ENCODE results near the gene MRGPRX3. TPM values are rescaled to one million over a fixed set of nuclear protein-coding genes. Genes with fewer than 3 reads are reported as not detected.

Gene MRGPRX3
- total RNA-seq (under 1 TPM in 1 of 7 donors, not detected in 6; 0.15 TPM), polyA plus RNA-seq (not detected)
- long read RNA-seq, donor 1 = 0 reads
- long read RNA-seq, donor 2 = 0 reads
- long read RNA-seq, donor 3 = 0 reads

- Histone ChIP-seq H3K27me3 (no peaks in the 10 kb centered on the region), H3K9me3 (peaks cover 0 to 6% of the 10 kb centered on the region in 2 donors), H3K36me3 (no peaks in the 10 kb centered on the region), H3K4me3 (no peak within 1 kb of the TSS), H3K27ac (no peak within 1 kb of the TSS), H3K4me1 (ENCODE audit: insufficient read depth) (no peaks in the 10 kb centered on the region)
- TF ChIP-seq, protein P1, sequence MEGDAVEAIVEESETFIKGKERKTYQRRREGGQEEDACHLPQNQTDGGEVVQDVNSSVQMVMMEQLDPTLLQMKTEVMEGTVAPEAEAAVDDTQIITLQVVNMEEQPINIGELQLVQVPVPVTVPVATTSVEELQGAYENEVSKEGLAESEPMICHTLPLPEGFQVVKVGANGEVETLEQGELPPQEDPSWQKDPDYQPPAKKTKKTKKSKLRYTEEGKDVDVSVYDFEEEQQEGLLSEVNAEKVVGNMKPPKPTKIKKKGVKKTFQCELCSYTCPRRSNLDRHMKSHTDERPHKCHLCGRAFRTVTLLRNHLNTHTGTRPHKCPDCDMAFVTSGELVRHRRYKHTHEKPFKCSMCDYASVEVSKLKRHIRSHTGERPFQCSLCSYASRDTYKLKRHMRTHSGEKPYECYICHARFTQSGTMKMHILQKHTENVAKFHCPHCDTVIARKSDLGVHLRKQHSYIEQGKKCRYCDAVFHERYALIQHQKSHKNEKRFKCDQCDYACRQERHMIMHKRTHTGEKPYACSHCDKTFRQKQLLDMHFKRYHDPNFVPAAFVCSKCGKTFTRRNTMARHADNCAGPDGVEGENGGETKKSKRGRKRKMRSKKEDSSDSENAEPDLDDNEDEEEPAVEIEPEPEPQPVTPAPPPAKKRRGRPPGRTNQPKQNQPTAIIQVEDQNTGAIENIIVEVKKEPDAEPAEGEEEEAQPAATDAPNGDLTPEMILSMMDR (IDR thresholded peaks at IDR 0.05) = no peak
- TF ChIP-seq POLR2A (IDR thresholded peaks at IDR 0.05) (no peak), EP300 (IDR thresholded peaks at IDR 0.05) (no peak)
- intact Hi-C loops (cut with DNase I) = no loop called here
- WGBS, 3 donors = 49 to 58% (median 54%) methylated on average over 3 of the region's 3 CpGs
- no peak for DNase-seq
Observed at GRCh38 chr11:18132341-18132740, at the start of gene MRGPRX3. Gene MRGPRX3 (plus strand): TSS chr11:18132571. CDS start chr11:18137203, 4,632 bp downstream.

GRCh38 chr11:18088366-18088765, 44.0 kb upstream of the MRGPRX3 start:
- WGBS, 3 donors = 88 to 96% (median 95%) methylated on average over 2 of the region's 2 CpGs
- H3K4me3 ChIP-seq = no peak overlapping the region
- no peak for DNase-seq
- no peaks in the 10 kb centered on the region for H3K9me3 ChIP-seq
- peaks cover 2% of the 10 kb centered on the region for H3K4me1 ChIP-seq (ENCODE audit: insufficient read depth)
- no peak overlapping the region for H3K27ac ChIP-seq
- TF ChIP-seq, protein P1 (IDR thresholded peaks at IDR 0.05) = no peak
- TF ChIP-seq EP300 (IDR thresholded peaks at IDR 0.05) = no peak
- TF ChIP-seq POLR2A (IDR thresholded peaks at IDR 0.05) = no peak
- no peaks in the 10 kb centered on the region for H3K27me3 ChIP-seq
- intact Hi-C loops (cut with DNase I) = no loop called here
- H3K36me3 ChIP-seq = no peaks in the 10 kb centered on the region

DNA sequence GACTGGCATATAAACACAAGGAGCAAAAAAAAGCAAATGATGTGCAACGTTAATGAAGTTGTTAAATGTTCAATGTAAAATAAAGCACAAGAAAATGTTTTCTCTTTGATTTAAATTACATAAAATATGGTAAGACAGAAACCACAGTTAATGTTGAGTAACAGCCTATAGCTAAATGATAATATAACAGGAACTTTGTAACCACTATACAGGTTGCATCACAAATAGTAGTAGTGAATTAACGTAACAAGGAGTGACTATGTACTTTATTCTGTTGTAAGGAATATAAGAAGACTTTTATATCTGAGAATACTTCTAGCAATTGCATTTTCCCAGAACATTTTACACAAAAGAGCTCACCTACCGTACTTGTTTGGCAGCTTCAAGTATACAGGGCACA, 43.4 kb upstream of the MRGPRX3 start:
- H3K36me3 ChIP-seq = no peaks in the 10 kb centered on the region
- no peak overlapping the region for H3K27ac ChIP-seq

DNA sequence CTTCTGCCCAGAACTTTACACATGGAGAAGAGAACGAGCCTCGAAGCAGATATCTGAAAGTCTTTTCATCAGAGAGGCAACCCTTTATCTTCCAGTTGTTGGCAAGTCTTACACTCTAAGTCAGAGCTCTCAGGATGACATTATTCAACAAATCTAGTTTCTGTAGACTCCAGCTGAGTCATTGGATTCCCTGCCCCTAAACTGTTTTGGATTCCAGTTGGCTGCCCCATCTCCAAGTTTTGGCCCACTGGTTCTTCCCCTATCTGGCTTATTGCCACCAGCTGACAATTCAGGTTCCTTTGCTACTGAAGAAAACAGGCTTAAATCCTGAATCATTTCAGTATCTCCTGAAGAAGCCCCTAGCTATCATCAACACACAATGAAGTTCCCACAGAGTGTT, 40.6 kb upstream of the MRGPRX3 start:
- intact Hi-C loops (cut with DNase I) = no loop called here
- WGBS, 3 donors = 39 to 44% (median 40%) methylated on average over 2 of the region's 2 CpGs
- DNase-seq = no peak

More for the DNA sequence above, 43.4 kb upstream of the MRGPRX3 start:
- intact Hi-C loops (cut with DNase I) = no loop called here
- no peak overlapping the region for H3K4me3 ChIP-seq
- H3K9me3 ChIP-seq = no peaks in the 10 kb centered on the region
- 88 to 91% (median 89%) methylated on average over 3 of the region's 3 CpGs for WGBS, 3 donors
- no peak for DNase-seq
- H3K4me1 ChIP-seq (ENCODE audit: insufficient read depth) = peaks cover 2% of the 10 kb centered on the region
- H3K27me3 ChIP-seq = no peaks in the 10 kb centered on the region
- TF ChIP-seq, protein P1 (IDR thresholded peaks at IDR 0.05) = no peak
- TF ChIP-seq EP300 (IDR thresholded peaks at IDR 0.05) = no peak
- TF ChIP-seq POLR2A (IDR thresholded peaks at IDR 0.05) = no peak

More for the DNA sequence above, 40.6 kb upstream of the MRGPRX3 start:
- Histone ChIP-seq H3K36me3 (no peaks in the 10 kb centered on the region), H3K9me3 (no peaks in the 10 kb centered on the region), H3K4me1 (ENCODE audit: insufficient read depth) (peaks cover 2% of the 10 kb centered on the region), H3K27me3 (no peaks in the 10 kb centered on the region), H3K4me3 (no peak overlapping the region), H3K27ac (no peak overlapping the region)
- TF ChIP-seq EP300 (IDR thresholded peaks at IDR 0.05) = no peak
- TF ChIP-seq, protein P1 (IDR thresholded peaks at IDR 0.05) = no peak
- no peak for TF ChIP-seq POLR2A (IDR thresholded peaks at IDR 0.05)
